ENCODE measurements around the gene PAX8. TPM values are rescaled to one million over a fixed set of nuclear protein-coding genes. Genes with fewer than 3 reads are reported as not detected.

The PAX8 gene
- total and polyA plus RNA-seq, 11 donors: 0.44 to 2.3 (median 0.53) TPM; not detected in 4

DNA sequence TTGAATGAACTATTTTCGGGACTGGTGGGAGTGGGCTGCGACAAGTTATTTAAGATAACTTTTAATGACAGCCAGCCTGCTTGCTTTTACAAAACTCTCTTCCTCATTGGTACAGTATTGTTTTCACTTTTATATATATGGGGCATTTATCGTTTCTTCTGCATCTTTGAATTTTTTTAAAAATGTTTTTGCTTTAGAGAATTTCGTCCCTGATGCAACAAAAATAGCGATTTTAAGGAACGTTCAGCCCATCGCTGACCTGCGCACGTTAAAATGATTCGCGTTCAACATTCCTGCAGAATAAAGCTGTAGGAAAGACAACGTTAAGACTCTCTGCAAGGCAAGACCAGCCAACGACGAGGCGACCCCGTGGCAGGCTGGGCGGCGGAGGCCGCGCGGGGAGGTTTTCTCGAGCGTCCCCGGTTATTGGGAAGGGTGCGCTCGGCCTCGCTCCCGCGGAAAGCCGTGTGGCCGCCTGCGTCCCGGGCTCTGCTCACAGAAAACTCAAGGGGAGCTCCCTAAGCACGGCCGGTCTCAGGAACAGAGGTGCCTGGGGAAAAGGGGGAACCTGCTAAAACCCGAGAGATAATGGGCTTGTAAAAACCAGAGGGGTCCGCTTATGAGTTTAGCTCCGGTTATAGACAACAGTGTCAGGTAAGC, 3.0 kb downstream of the PAX8 start:
- DNase-seq (no peak), ATAC-seq (no peak)
- WGBS, 4 donors: 5 to 11% (median 8%) methylated on average over 29 to 38 of the region's 38 CpGs
- Histone ChIP-seq H3K4me1 (peaks cover 0 to 28% (median 9%) of the 10 kb centered on the region in 12 donors), H3K9me3 (no peaks in the 10 kb centered on the region), H3K4me3 (no peak overlapping the region), H3K27ac (no peak overlapping the region), H3K36me3 (no peaks in the 10 kb centered on the region), H3K27me3 (peaks cover 30 to 90% (median 84%) of the 10 kb centered on the region in 9 donors)
- intact Hi-C loops (cut with DNase I): no loop called here
- TF ChIP-seq, protein P1, sequence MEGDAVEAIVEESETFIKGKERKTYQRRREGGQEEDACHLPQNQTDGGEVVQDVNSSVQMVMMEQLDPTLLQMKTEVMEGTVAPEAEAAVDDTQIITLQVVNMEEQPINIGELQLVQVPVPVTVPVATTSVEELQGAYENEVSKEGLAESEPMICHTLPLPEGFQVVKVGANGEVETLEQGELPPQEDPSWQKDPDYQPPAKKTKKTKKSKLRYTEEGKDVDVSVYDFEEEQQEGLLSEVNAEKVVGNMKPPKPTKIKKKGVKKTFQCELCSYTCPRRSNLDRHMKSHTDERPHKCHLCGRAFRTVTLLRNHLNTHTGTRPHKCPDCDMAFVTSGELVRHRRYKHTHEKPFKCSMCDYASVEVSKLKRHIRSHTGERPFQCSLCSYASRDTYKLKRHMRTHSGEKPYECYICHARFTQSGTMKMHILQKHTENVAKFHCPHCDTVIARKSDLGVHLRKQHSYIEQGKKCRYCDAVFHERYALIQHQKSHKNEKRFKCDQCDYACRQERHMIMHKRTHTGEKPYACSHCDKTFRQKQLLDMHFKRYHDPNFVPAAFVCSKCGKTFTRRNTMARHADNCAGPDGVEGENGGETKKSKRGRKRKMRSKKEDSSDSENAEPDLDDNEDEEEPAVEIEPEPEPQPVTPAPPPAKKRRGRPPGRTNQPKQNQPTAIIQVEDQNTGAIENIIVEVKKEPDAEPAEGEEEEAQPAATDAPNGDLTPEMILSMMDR (IDR thresholded peaks at IDR 0.05): no peak
- no peak for TF ChIP-seq POLR2A (IDR thresholded peaks at IDR 0.05)

DNA sequence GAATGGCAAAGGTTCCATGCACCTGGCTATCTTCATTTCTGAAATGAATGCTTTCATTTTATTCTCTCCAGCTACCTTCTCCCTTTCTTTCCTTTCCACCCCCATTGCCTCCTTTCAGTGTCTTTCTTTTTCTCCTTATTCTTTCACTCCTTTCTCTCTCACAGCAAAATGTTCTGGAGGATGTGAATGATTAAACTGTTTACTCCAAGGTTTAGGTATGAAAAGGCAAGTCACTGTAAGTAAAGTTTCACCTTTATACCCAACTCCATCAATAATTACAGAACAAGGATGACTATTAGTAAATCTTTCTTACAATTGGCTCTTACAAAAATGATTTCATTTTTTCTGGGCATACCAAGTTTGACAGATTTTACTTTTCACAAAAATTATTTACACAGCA, 4.3 kb downstream of the PAX8 start:
- ATAC-seq (no peak), DNase-seq (no peak)
- H3K4me3 ChIP-seq: no peak overlapping the region
- H3K9me3 ChIP-seq: no peaks in the 10 kb centered on the region
- TF ChIP-seq POLR2A (IDR thresholded peaks at IDR 0.05): no peak
- TF ChIP-seq, protein P1 (IDR thresholded peaks at IDR 0.05): no peak
- H3K36me3 ChIP-seq: no peaks in the 10 kb centered on the region
- no peak overlapping the region for H3K27ac ChIP-seq
- peaks cover 30 to 99% (median 85%) of the 10 kb centered on the region in 9 donors for H3K27me3 ChIP-seq
- H3K4me1 ChIP-seq: peaks cover 0 to 28% (median 9%) of the 10 kb centered on the region in 12 donors
- intact Hi-C loops (cut with DNase I): no loop called here

DNA sequence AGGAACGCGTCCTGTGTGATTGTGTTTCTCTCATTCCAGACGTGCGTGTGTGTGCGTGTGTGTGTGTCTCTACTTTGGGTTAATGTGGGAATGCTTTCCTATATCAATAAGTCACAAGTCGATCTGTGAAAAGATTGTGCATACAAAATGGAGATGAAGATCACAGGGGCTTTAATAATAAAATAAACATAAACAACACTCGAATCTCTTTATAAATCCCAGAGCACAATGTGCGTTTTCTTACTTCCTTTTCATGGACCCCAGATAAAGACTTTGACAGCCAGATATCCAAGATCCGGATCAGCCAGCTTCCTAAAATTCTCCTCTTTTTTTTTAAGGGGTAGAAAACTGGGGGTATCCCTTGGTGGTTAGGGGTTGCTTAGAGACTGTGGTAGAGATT, 4.7 kb downstream of the PAX8 start:
- intact Hi-C loops (cut with DNase I): no loop called here
- Histone ChIP-seq H3K27me3 (peaks cover 27 to 100% (median 82%) of the 10 kb centered on the region in 9 donors), H3K4me3 (no peak overlapping the region), H3K4me1 (peaks cover 0 to 28% (median 9%) of the 10 kb centered on the region in 12 donors), H3K9me3 (no peaks in the 10 kb centered on the region), H3K27ac (no peak overlapping the region), H3K36me3 (no peaks in the 10 kb centered on the region)
- TF ChIP-seq, protein P1 (IDR thresholded peaks at IDR 0.05): no peak
- no peak for TF ChIP-seq POLR2A (IDR thresholded peaks at IDR 0.05)
- DNase-seq: no peak
- 14 to 35% (median 20%) methylated on average over 9 of the region's 9 CpGs for WGBS, 4 donors
- ATAC-seq: no peak

DNA sequence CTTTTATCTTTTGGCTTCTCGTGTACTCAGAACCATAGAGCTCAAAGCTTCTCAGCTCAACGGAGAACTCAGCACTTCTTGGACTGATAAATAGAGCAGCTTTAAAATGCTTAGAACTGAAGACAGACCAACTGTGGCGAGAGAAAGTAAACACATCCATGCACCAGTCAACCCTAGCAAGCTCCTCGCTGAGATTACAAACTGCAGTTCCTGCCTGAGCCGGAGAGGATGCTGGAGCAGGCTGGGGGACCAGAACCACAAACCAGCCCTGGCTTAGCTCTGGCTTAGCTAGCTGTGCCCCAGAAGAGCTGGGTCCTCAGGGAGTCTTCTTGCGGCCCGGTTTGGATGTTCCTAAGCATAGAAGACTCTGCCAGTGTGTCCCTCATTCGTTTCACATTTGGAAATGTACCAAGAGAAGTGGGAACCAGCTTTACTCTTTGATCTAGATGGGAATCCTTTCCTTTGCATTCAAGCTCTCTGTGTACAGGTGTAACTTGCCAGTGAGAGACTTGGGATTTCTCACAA, 5.6 kb downstream of the PAX8 start:
- Histone ChIP-seq H3K27me3 (peaks cover 20 to 99% (median 73%) of the 10 kb centered on the region in 9 donors), H3K4me1 (peaks cover 0 to 26% (median 9%) of the 10 kb centered on the region in 12 donors), H3K4me3 (no peak overlapping the region), H3K36me3 (no peaks in the 10 kb centered on the region), H3K27ac (no peak overlapping the region), H3K9me3 (no peaks in the 10 kb centered on the region)
- WGBS, 4 donors: 6 to 24% (median 8%) methylated on average over 8 of the region's 8 CpGs
- intact Hi-C loops (cut with DNase I): no loop called here
- no peak for DNase-seq
- no peak for ATAC-seq
- TF ChIP-seq, protein P1 (IDR thresholded peaks at IDR 0.05): no peak
- no peak for TF ChIP-seq POLR2A (IDR thresholded peaks at IDR 0.05)

All from heart left ventricle (tissue), 16 donors.